OCI-LY7 (cell line): ENCODE data around the gene NSMF. TPM values are rescaled to one million over a fixed set of nuclear protein-coding genes. Genes with fewer than 3 reads are reported as not detected.

ENCODE experiments used
- BruUV-seq: library from RNA; stranded (reverse); fragments of 400-500 nt; replicated peaks from 2 replicates; lab custom pipeline; 2021; lab: Mats Ljungman, UMichigan
- CTCF ChIA-PET: fragments of 300-600 bp; sonication (Branson Sonifier 250); formaldehyde crosslinking; loops from one replicate; lab custom pipeline; 2022; ENCODE audit warnings: antibody characterized with exemption; ENCODE audit not compliant: unreplicated experiment; lab: Charles Lee
- POLR2A ChIA-PET: fragments of 300-600 bp; sonication (Branson Sonifier 250); formaldehyde crosslinking; loops from one replicate; lab custom pipeline; 2022; ENCODE audit warnings: antibody characterized with exemption; lab: Charles Lee
- DNase-seq: peaks from one replicate; pipeline ENCODE4 v3.0.0-alpha.2; 2015; ENCODE audit warnings: low spot score
- H2AFZ ChIP-seq: fragments of 200-600 bp; sonication (generic), shearing (Covaris generic); 2 replicates; pipeline ENCODE4 v1.6.1; 2014; ENCODE audit warnings: mild to moderate bottlenecking, antibody characterized with exemption, low read length, moderate library complexity
- H3K27ac ChIP-seq: fragments of 200-600 bp; sonication (generic); 2 replicates; pipeline ENCODE4 v1.5.1; 2014; ENCODE audit warnings: mixed run types, low read depth, mild to moderate bottlenecking, moderate library complexity, low read length, inconsistent platforms; ENCODE audit not compliant: poor library complexity, severe bottlenecking
- H3K36me3 ChIP-seq: fragments of 200-600 bp; sonication (generic); 2 replicates; pipeline ENCODE4 v1.6.1; 2014; ENCODE audit warnings: mild to moderate bottlenecking, antibody characterized with exemption, low read length, moderate library complexity, mixed read lengths; ENCODE audit not compliant: insufficient read depth
- H3K4me1 ChIP-seq: fragments of 200-600 bp; sonication (generic); 2 replicates; pipeline ENCODE4 v1.5.1; 2014; ENCODE audit warnings: mild to moderate bottlenecking, low read length; ENCODE audit not compliant: insufficient read depth, poor library complexity, severe bottlenecking
- H3K4me2 ChIP-seq: fragments of 200-600 bp; sonication (generic); 2 replicates; pipeline ENCODE4 v1.6.1; 2014; ENCODE audit warnings: mild to moderate bottlenecking, low read length
- H3K4me3 ChIP-seq: fragments of 200-600 bp; sonication (generic); 2 replicates; pipeline ENCODE4 v1.5.1; 2014; ENCODE audit warnings: mild to moderate bottlenecking, low read depth, low read length; ENCODE audit not compliant: poor library complexity, severe bottlenecking
- H3K79me2 ChIP-seq: fragments of 200-600 bp; sonication (generic); 2 replicates; pipeline ENCODE4 v1.6.1; 2016; ENCODE audit warnings: low read depth, mild to moderate bottlenecking, low read length, moderate library complexity, mixed read lengths; ENCODE audit not compliant: insufficient read depth
- H3K9me2 ChIP-seq: fragments of 200-600 bp; sonication (generic); 2 replicates; pipeline ENCODE4 v1.6.1; 2016; ENCODE audit warnings: mild to moderate bottlenecking, low read length, mixed read lengths; ENCODE audit not compliant: insufficient read depth
- H3K9me3 ChIP-seq: fragments of 200-600 bp; sonication (generic); 2 replicates; pipeline ENCODE4 v1.6.1; 2014; ENCODE audit warnings: mild to moderate bottlenecking, mixed run types, low read length, mixed read lengths
- H4K20me1 ChIP-seq: fragments of 200-600 bp; sonication (generic); 2 replicates; pipeline ENCODE4 v1.6.1; 2014; ENCODE audit warnings: mild to moderate bottlenecking, antibody characterized with exemption, low read length, moderate library complexity, mixed read lengths; ENCODE audit not compliant: insufficient read depth
- CTCF ChIP-seq: fragments of 200-600 bp; sonication (generic); conservative IDR thresholded peaks from 2 replicates; pipeline ENCODE4 v1.5.1; 2014; ENCODE audit warnings: mild to moderate bottlenecking, antibody characterized with exemption, low read length, moderate library complexity, mixed read lengths
- EZH2phosphoT487 ChIP-seq: fragments of 200-600 bp; sonication (generic); IDR thresholded peaks from 2 replicates; pipeline ENCODE4 v1.6.1; 2018; ENCODE audit warnings: low read depth, borderline replicate concordance, mild to moderate bottlenecking, mixed run types, antibody characterized with exemption, low read length, moderate library complexity, mixed read lengths
- intact Hi-C: fragments of 100-400 bp; cut with micrococcal nuclease; formaldehyde crosslinking; loops from one replicate; pipeline ENCODE4 v1.10.0; 2022; ENCODE audit not compliant: unreplicated experiment
- total RNA-seq, 2 experiments: library from RNA; depleted of rRNA in 1 of 2; stranded (reverse); fragments of >200 nt in 1 of 2; shearing (Covaris generic) in 1 of 2; gene quantifications; 2 replicates each; pipeline ENCODE4 v1.2.3, GENCODE V29; 2014 to 2022

NSMF gene
- total RNA-seq, 2 experiments from 2014 or later = 20.3 to 29.8 TPM

- TF ChIP-seq EZH2phosphoT487 (no peak), CTCF (no peak)
- POLR2A ChIA-PET = no interaction called here
- intact Hi-C loops = no loop called here
- Histone ChIP-seq H3K27ac (no peak overlapping the region), H4K20me1 (no peaks in the 10 kb centered on the region; the same call in 1 of the 2 replicates), H3K4me1 (no peaks in the 10 kb centered on the region), H3K36me3 (no peaks in the 10 kb centered on the region), H2AFZ (no peak overlapping the region), H3K4me3 (no peak overlapping the region), H3K79me2 (no peaks in the 10 kb centered on the region), H3K4me2 (no peak overlapping the region), H3K9me3 (no peaks in the 10 kb centered on the region), H3K9me2 (no peaks in the 10 kb centered on the region)
- no peak for DNase-seq
- no TSS peak for BruUV-seq
- CTCF ChIA-PET = interaction anchor here (0.6 kb wide), 1 partner anchor 172 kb away, joined by 3 read pairs; no protein-coding TSS in a partner anchor
Observed at GRCh38 chr9:137439158-137439714, 19.9 kb downstream of the NSMF start.

GRCh38 chr9:137438591-137439157 lies 20.5 kb downstream of the NSMF start:
- H3K4me2 ChIP-seq = no peak overlapping the region
- intact Hi-C loops = no loop called here
- no peaks in the 10 kb centered on the region for H3K9me3 ChIP-seq
- H3K4me3 ChIP-seq = no peak overlapping the region
- no peaks in the 10 kb centered on the region for H3K79me2 ChIP-seq
- no peaks in the 10 kb centered on the region for H3K36me3 ChIP-seq
- no peaks in the 10 kb centered on the region for H3K4me1 ChIP-seq
- no peak overlapping the region for H3K27ac ChIP-seq
- BruUV-seq = no TSS peak
- POLR2A ChIA-PET = no interaction called here
- no peak for DNase-seq
- TF ChIP-seq EZH2phosphoT487 (no peak), CTCF (no peak)
- H2AFZ ChIP-seq = no peak overlapping the region
- CTCF ChIA-PET = no interaction called here
- no peaks in the 10 kb centered on the region; the same call in 1 of the 2 replicates for H4K20me1 ChIP-seq
- no peaks in the 10 kb centered on the region for H3K9me2 ChIP-seq
